Ovary (tissue), 9 donors: Measurements from ENCODE around the gene ANK3. TPM values are rescaled to one million over a fixed set of nuclear protein-coding genes. Genes with fewer than 3 reads are reported as not detected.

Experiments used
- DNase-seq, 5 donors: peaks; one replicate each; pipeline ENCODE4 v3.0.0-alpha.2; 2019 to 2020
- H3K27ac ChIP-seq, 2 donors: fragments of 200-600 bp; one replicate each; pipeline versions ENCODE4 v1.5.1 to v1.8.0; 2019 to 2022
- H3K27me3 ChIP-seq: fragments of 200-600 bp; one replicate; pipeline ENCODE4 v1.8.0; 2022
- H3K36me3 ChIP-seq: fragments of 200-600 bp; sonication (generic); one replicate; pipeline ENCODE4 v1.5.1; 2019
- H3K4me1 ChIP-seq: one replicate; pipeline ENCODE4 v1.8.1; 2013; ENCODE audit warnings: mild to moderate bottlenecking, moderate library complexity; ENCODE audit not compliant: insufficient read depth
- H3K4me3 ChIP-seq: fragments of 200-600 bp; sonication (generic); one replicate; pipeline ENCODE4 v1.5.1; 2017
- H3K9me3 ChIP-seq, 2 donors: fragments of 200-600 bp in 1 of 2; sonication (generic) in 1 of 2; one replicate each; pipeline versions ENCODE4 v1.5.1 to v1.8.1; 2013 to 2019; ENCODE audit warnings: mild to moderate bottlenecking in 1 of 2, moderate library complexity in 1 of 2
- CTCF ChIP-seq, 3 donors: fragments of 450-650 bp in 2 of 3; fragments of 200-600 bp in 1 of 3; IDR thresholded peaks; one replicate each; pipeline versions ENCODE4 v1.5.1 to v1.8.0; 2016 to 2022; ENCODE audit warnings: antibody characterized with exemption in 3 of 3, mild to moderate bottlenecking in 1 of 3
- EP300 ChIP-seq: sonication (generic); formaldehyde crosslinking; IDR thresholded peaks from one replicate; pipeline ENCODE4 v1.6.1; 2017; ENCODE audit warnings: antibody characterized with exemption
- POLR2A ChIP-seq: fragments of 450-650 bp; IDR thresholded peaks from one replicate; pipeline ENCODE4 v1.6.1; 2017; ENCODE audit warnings: antibody characterized with exemption, mild to moderate bottlenecking, moderate library complexity
- WGBS, 3 donors: extraction: QIAGEN DNeasy Blood & Tissue Kit in 1 of 3; methylation state at CpG; one replicate each; pipeline versions ENCODE4 v1.1.5 to v1.1.7; 2013 to 2017; 5-methylcytosine and 5-hydroxymethylcytosine counted together
- intact Hi-C, 4 donors: fragments of 100-400 bp; cut with DNase I; formaldehyde crosslinking; loops; one replicate each; pipeline versions ENCODE4 v1.11.0 to v1.15.1; 2022 to 2023
- polyA plus RNA-seq, 2 donors: library from polyadenylated mRNA; stranded (reverse); fragments of 200-250 nt in 1 of 2; fragments of 350-450 nt in 1 of 2; fragmentation: Illumina TruSeq in 1 of 2; extraction: RNeasy Lipid Tissue Mini Kit (QIAGEN cat#74804) in 1 of 2; gene quantifications; one replicate each; pipeline ENCODE4 v1.2.3, GENCODE V29; 2013 to 2014
- total RNA-seq, 7 donors: library from RNA; depleted of rRNA in 2 of 7; stranded (reverse); fragments of >200 nt in 2 of 7; fragmentation: NEBNext Ultra II Directional in 3 of 7; extraction: Animal tissue kit (Norgen Biotek cat#: 25700) in 3 of 7; gene quantifications; one replicate each; pipeline versions ENCODE4 v1.1.0 to v1.2.4, GENCODE V29; 2016 to 2023
- donor health status: DM: no; HTN: no; CAD: no; lungs with moderate emphysema.
- donor health status: DM: no; HTN: no; CAD: no.
- donor health status: Bipolar disorder and iron deficiency.
- donor health status: DM: yes; HTN: yes; CAD: no.
- donor health status: DM: no; HTN: no; CAD: no.
- donor health status: DM: yes; HTN: yes; CAD: no.

Gene ANK3
- total and polyA plus RNA-seq, 9 donors: 11.4 to 74.1 (median 28.3) TPM

- WGBS, 3 donors: 79 to 83% (median 80%) methylated on average over 3 of the region's 3 CpGs
- H3K4me3 ChIP-seq: no peak overlapping the region
- H3K36me3 ChIP-seq: no peaks in the 10 kb centered on the region
- no peaks in the 10 kb centered on the region for H3K4me1 ChIP-seq
- no peaks in the 10 kb centered on the region for H3K27me3 ChIP-seq
- TF ChIP-seq POLR2A (no peak), EP300 (no peak), CTCF (IDR thresholded peaks at IDR 0.05) (no peak)
- DNase-seq: no peak
- no peaks in the 10 kb centered on the region for H3K9me3 ChIP-seq
- no peak overlapping the region for H3K27ac ChIP-seq
- intact Hi-C loops: no loop called here
Observed at GRCh38 chr10:60257767-60258428, 131.8 kb downstream of the ANK3 start.

GRCh38 chr10:60254776-60255175 lies 134.9 kb downstream of the ANK3 start:
- H3K9me3 ChIP-seq: no peaks in the 10 kb centered on the region
- intact Hi-C loops: no loop called here
- no peaks in the 10 kb centered on the region for H3K36me3 ChIP-seq
- no peak overlapping the region for H3K27ac ChIP-seq
- no peak for DNase-seq
- H3K4me3 ChIP-seq: no peak overlapping the region
- TF ChIP-seq EP300: no peak
- TF ChIP-seq POLR2A: no peak
- TF ChIP-seq CTCF (IDR thresholded peaks at IDR 0.05): no peak
- H3K4me1 ChIP-seq: no peaks in the 10 kb centered on the region
- no peaks in the 10 kb centered on the region for H3K27me3 ChIP-seq

- H3K27ac ChIP-seq: no peak overlapping the region
- DNase-seq: no peak
- no peaks in the 10 kb centered on the region for H3K4me1 ChIP-seq
- H3K4me3 ChIP-seq: no peak overlapping the region
- no peaks in the 10 kb centered on the region for H3K27me3 ChIP-seq
- no peaks in the 10 kb centered on the region for H3K9me3 ChIP-seq
- no peaks in the 10 kb centered on the region for H3K36me3 ChIP-seq
- TF ChIP-seq EP300: no peak
- TF ChIP-seq CTCF (IDR thresholded peaks at IDR 0.05): no peak
- TF ChIP-seq POLR2A: no peak
- intact Hi-C loops: no loop called here
Observed at GRCh38 chr10:60253484-60253883, 136.2 kb downstream of the ANK3 start.

- intact Hi-C loops: no loop called here
- 90 to 97% (median 93%) methylated on average over 4 of the region's 4 CpGs for WGBS, 3 donors
- Histone ChIP-seq H3K4me3 (no peak overlapping the region), H3K36me3 (no peaks in the 10 kb centered on the region), H3K4me1 (no peaks in the 10 kb centered on the region), H3K27ac (no peak overlapping the region), H3K9me3 (no peaks in the 10 kb centered on the region), H3K27me3 (no peaks in the 10 kb centered on the region)
- DNase-seq: no peak
- TF ChIP-seq EP300 (no peak), CTCF (IDR thresholded peaks at IDR 0.05) (no peak), POLR2A (no peak)
Observed at GRCh38 chr10:60252688-60253087, 137.0 kb downstream of the ANK3 start.
